K562 (cell line): ENCODE data around the gene SRP9. TPM values are rescaled to one million over a fixed set of nuclear protein-coding genes. Genes with fewer than 3 reads are reported as not detected.

Experiments
- AFF4 ChIP-seq: sonication (generic); formaldehyde crosslinking; IDR thresholded peaks from 2 replicates; pipeline ENCODE4 v1.8.0; 2023; ENCODE audit warnings: mild to moderate bottlenecking, missing genetic modification reagents
- CSDE1 ChIP-seq, 2 experiments: fragments of 450-650 bp; IDR thresholded peaks; 2 replicates each; pipeline ENCODE4 v1.6.1; 2016; ENCODE audit warnings: mild to moderate bottlenecking in 1 of 2
- DEAF1 ChIP-seq: fragments of 450-650 bp; formaldehyde crosslinking; IDR thresholded peaks from 2 replicates; pipeline ENCODE4 v1.4.0; 2020; ENCODE audit warnings: mild to moderate bottlenecking, moderate library complexity
- ELK1 ChIP-seq: sonication (generic); formaldehyde crosslinking; IDR thresholded peaks from 2 replicates; pipeline ENCODE4 v1.8.1; 2022; ENCODE audit warnings: missing genetic modification reagents
- GTF2F1 ChIP-seq: IDR thresholded peaks from 2 replicates; pipeline ENCODE4 v1.6.1; 2011; ENCODE audit warnings: low read depth, low read length, improper control_type of control experiment
- HDAC8 ChIP-seq: fragments of 450-650 bp; IDR thresholded peaks from 2 replicates; pipeline ENCODE4 v1.6.1; 2016; ENCODE audit warnings: mild to moderate bottlenecking, missing genetic modification characterization, moderate library complexity, missing compliant biosample characterization
- KLF6 ChIP-seq: fragments of 250-450 bp; sonication (Bioruptor Pico); IDR thresholded peaks from 2 replicates; pipeline ENCODE4 v1.4.0; 2020; ENCODE audit warnings: mild to moderate bottlenecking, moderate library complexity, borderline replicate concordance
- MBD2 ChIP-seq: sonication (generic); IDR thresholded peaks from 2 replicates; pipeline ENCODE4 v1.6.1; 2016; ENCODE audit warnings: low read depth, borderline replicate concordance
- NR2F6 ChIP-seq: fragments of 450-650 bp; formaldehyde crosslinking; IDR thresholded peaks from 2 replicates; pipeline ENCODE4 v1.4.0; 2020; ENCODE audit warnings: mild to moderate bottlenecking
- PHTF2 ChIP-seq: fragments of 250-450 bp; sonication (Bioruptor Pico); IDR thresholded peaks from 2 replicates; pipeline ENCODE4 v1.5.0; 2021; ENCODE audit warnings: mild to moderate bottlenecking
- RBM14 ChIP-seq: fragments of 200-400 bp; formaldehyde crosslinking; IDR thresholded peaks from 2 replicates; pipeline ENCODE4 v1.6.1; 2018; ENCODE audit warnings: low read depth, mild to moderate bottlenecking, low read length, moderate library complexity, borderline replicate concordance; ENCODE audit not compliant: insufficient read depth
- SMARCE1 ChIP-seq: fragments of 450-650 bp; IDR thresholded peaks from 2 replicates; pipeline ENCODE4 v1.7.1; 2016; ENCODE audit warnings: mild to moderate bottlenecking
- SREBF2 ChIP-seq: sonication (generic); formaldehyde crosslinking; IDR thresholded peaks from 2 replicates; pipeline ENCODE4 v1.4.0; 2020; ENCODE audit warnings: mild to moderate bottlenecking, missing genetic modification reagents
- TBL1XR1 ChIP-seq, 2 experiments: IDR thresholded peaks; 2 replicates each; pipeline ENCODE4 v1.6.1; 2012; ENCODE audit warnings: improper control_type of control experiment in 2 of 2, low read length in 2 of 2, mild to moderate bottlenecking in 1 of 2
- TCF7L2 ChIP-seq: fragments of 150-350 bp; IDR thresholded peaks from 2 replicates; pipeline ENCODE4 v1.6.1; 2016; ENCODE audit warnings: low read depth, mild to moderate bottlenecking, low read length, moderate library complexity
- ZNF282 ChIP-seq: sonication (generic); formaldehyde crosslinking; IDR thresholded peaks from 2 replicates; pipeline ENCODE4 v1.8.1; 2023; ENCODE audit warnings: missing genetic modification reagents
- ZNF324 ChIP-seq: fragments of 250-450 bp; sonication (Bioruptor Pico); IDR thresholded peaks from 2 replicates; pipeline ENCODE4 v1.4.0; 2020; ENCODE audit warnings: mild to moderate bottlenecking
- polyA plus RNA-seq, 8 experiments: library from polyadenylated mRNA; depleted of rRNA in 4 of 8; stranded (reverse) in 5 of 8; unstranded in 3 of 8; fragments of >200 nt; fragmentation: Nextera tagmentation in 2 of 8; fragmentation: Illumina TruSeq in 1 of 8; extraction: Ambion mirVana in 2 of 8; extraction: Trizol in 1 of 8; gene quantifications; 2 replicates each; pipeline versions ENCODE4 v1.2.1 to v1.2.3, GENCODE V29; 2011 to 2014; ENCODE audit warnings: inconsistent platforms in 1 of 8, missing spikeins in 1 of 8
- total RNA-seq, 7 experiments: library from RNA; depleted of rRNA in 6 of 7; stranded (reverse); fragments of >200 nt in 6 of 7; fragmentation: Illumina TruSeq in 2 of 7; extraction: Trizol in 2 of 7; gene quantifications; 2 replicates each; pipeline versions ENCODE4 v1.2.1 to v1.2.3, GENCODE V29; 2011 to 2021; ENCODE audit warnings: low replicate concordance in 1 of 7
- TF ChIP-seq, protein P1 (sequence below): fragments of 250-450 bp; sonication (Bioruptor Pico); IDR thresholded peaks from 2 replicates; pipeline ENCODE4 v1.5.0; 2021
- TF ChIP-seq, protein P2 (sequence below): fragments of 250-450 bp; sonication (Bioruptor Pico); IDR thresholded peaks from 2 replicates; pipeline ENCODE4 v1.8.0; 2022; ENCODE audit warnings: inconsistent platforms, mild to moderate bottlenecking, moderate library complexity, borderline replicate concordance

Gene SRP9
- total and polyA plus RNA-seq, 9 of the 15 experiments (the other 6 are each of a cell fraction or from before 2014, with no cell fraction given), result 273 to 1,892 (median 668) TPM

GRCh38 chr1:225777583-225778336 is at the start of gene SRP9 (continued):
- TF ChIP-seq GTF2F1, result 0 out of 2 replicates have a peak, but pooled peaks have one; percentile 60
- no peak for TF ChIP-seq RBM14
- no peak for TF ChIP-seq SREBF2
- TF ChIP-seq TCF7L2, result peak; percentile 15; the same call in 1 of the 2 replicates
- TF ChIP-seq ZNF282, result no peak
- 0 out of 2 replicates have a peak, but pooled peaks have one; percentile 62 for TF ChIP-seq KLF6 (CRISPR knock-in tag)
- no peak for TF ChIP-seq HDAC8
- TF ChIP-seq, protein P1, sequence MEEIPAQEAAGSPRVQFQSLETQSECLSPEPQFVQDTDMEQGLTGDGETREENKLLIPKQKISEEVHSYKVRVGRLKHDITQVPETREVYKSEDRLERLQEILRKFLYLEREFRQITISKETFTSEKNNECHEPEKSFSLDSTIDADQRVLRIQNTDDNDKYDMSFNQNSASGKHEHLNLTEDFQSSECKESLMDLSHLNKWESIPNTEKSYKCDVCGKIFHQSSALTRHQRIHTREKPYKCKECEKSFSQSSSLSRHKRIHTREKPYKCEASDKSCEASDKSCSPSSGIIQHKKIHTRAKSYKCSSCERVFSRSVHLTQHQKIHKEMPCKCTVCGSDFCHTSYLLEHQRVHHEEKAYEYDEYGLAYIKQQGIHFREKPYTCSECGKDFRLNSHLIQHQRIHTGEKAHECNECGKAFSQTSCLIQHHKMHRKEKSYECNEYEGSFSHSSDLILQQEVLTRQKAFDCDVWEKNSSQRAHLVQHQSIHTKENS (CRISPR knock-in tag), result no peak
- peak; percentile 36; the same call in 1 of the 2 replicates for TF ChIP-seq AFF4 (CRISPR knock-in tag)
- TF ChIP-seq TBL1XR1 (IDR thresholded peaks at IDR 0.05; ENCODE audit: low read length in 2 of 2), result peak in 1 of 2 experiments; percentile 21; a peak in 2 of 4 replicates
- no peak for TF ChIP-seq ELK1
- TF ChIP-seq MBD2, result peak; percentile 99
- no peak for TF ChIP-seq PHTF2 (CRISPR knock-in tag)
- TF ChIP-seq DEAF1, result no peak
- no peak for TF ChIP-seq CSDE1 (IDR thresholded peaks at IDR 0.05)
- TF ChIP-seq, protein P2, sequence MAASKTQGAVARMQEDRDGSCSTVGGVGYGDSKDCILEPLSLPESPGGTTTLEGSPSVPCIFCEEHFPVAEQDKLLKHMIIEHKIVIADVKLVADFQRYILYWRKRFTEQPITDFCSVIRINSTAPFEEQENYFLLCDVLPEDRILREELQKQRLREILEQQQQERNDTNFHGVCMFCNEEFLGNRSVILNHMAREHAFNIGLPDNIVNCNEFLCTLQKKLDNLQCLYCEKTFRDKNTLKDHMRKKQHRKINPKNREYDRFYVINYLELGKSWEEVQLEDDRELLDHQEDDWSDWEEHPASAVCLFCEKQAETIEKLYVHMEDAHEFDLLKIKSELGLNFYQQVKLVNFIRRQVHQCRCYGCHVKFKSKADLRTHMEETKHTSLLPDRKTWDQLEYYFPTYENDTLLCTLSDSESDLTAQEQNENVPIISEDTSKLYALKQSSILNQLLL (CRISPR knock-in tag), result no peak
- no peak for TF ChIP-seq NR2F6 (CRISPR knock-in tag)
- no peak for TF ChIP-seq ZNF324 (CRISPR knock-in tag)
- TF ChIP-seq SMARCE1, result no peak
